ENCODE measurements around the gene CHRNE.

Gene CHRNE

DNA sequence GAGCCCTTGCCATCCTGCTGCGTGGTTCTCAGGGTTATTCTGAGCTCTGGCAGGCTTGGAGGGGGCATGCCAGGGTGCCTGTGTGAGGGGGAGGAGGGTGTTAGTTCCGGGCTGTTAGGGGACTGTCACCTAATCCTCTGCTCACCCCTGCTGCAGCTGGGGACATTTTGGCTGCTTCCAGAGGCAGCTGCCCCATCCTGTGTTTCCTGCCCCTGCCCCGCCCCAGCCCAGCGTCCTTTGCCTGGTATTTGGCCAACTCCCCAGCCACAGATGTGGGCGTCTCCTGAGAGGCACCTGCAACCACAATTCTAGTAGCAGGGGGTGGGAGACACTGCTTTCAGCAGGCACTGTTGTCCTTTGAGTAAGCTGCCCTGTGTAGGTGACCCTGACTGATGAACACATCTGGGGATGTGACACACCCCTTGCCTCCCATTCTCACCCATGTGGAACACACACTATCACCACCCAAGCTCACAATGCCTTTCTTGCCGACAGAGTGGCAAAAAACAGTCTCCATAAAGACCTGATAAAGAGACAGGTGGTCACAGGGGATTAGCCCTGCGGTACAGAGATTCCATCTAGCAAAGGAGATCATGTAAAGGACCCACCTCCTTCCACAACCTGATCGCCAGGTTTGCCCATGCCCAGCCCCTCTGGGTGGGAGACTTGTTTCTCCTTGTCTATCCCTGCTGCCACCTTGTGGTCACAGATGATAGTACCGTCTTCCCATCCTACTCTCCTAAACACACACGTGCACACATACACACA, at the start of gene CHRNE:
Gene CHRNE, minus strand, starts transcription at position 48 of the 768 bp plus-strand sequence. Its CDS starts 35 bp downstream, at position 13.
- peak; percentile 36 for DNase-seq (ENCODE audit: low read depth)

DNA sequence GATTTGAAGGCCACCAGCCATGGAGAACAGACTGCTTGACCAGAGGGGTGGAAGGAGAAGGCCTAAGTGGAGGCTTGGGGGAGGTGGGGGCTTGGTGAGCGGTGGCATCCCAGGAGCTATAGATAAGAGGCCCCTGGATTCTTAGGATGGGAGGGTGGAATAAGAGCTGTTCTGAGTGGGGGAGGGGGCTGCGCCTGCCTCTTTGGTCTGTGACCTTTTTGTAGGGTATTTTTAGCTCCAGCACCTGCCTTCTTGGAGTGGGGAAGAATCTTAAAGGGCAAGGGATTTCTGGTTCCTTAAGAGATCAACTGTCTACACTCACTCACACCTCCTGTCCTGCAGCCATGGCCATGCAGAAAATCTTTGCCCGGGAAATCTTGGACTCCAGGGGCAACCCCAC, 48.6 kb upstream of the CHRNE start:
- no peak for DNase-seq (ENCODE audit: low read depth)

DNA sequence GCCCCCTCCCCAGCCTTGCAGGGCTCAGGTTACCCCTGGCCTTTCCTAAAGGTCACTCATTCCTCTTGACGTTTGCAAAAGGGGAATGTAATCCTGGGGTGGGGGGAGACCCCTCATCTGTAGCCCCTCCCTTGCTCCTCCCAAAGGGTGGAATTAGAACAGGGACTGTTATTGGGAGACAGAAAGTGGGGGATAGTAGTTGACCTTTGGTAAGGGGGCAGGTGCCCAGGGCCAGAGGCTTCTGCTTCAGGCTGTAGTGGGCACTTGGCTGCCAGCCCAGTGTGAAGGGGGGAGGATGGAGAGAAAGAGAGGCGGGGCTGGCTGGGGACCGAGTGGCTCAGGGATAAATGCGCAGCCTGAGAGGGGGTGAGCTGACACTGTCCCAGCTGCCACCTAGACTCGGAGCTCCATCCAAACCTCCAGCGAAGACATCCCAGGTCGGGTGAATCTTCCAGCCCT, 47.9 kb upstream of the CHRNE start, which contains the start of gene ENO3:
Gene ENO3, plus strand, starts transcription at position 374 of the 459 bp plus-strand sequence. CDS start 711 bp downstream, outside the sequence.
- no peak for DNase-seq (ENCODE audit: low read depth)

DNA sequence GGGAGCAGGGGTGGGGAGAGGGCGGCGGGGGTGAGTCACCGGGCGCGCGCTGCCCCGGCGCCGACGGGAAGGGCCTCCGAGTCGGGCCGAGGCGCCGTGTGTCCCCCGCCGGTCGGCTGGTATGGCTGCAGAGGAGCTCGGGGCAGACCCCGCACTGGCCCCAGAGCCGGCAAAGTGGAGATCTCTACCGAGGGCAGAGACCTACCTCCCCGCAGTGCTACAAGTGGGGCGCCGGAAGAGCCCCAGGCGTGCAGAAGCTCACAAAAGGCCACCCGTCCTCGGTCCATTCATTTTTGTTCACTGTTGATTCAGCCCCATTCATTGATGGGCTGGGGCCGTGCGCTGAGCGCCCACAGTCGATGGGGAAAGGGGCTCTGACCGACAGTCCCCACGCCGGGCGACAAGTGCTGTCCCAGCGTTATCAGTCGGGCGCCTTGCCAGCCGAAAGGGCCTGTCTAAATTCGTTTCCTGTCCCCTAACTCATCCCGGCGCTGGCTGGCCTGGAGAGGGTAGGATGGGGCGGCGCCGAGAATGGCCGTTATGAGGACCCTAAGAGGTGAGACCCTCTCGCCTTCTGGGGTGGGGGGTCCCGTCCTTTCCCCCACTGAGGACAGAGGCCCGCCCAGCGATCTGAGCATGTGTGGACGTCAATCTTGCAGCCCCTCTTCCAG, 47.3 kb upstream of the CHRNE start:
- peak; percentile 19 for DNase-seq (ENCODE audit: low read depth)

DNA sequence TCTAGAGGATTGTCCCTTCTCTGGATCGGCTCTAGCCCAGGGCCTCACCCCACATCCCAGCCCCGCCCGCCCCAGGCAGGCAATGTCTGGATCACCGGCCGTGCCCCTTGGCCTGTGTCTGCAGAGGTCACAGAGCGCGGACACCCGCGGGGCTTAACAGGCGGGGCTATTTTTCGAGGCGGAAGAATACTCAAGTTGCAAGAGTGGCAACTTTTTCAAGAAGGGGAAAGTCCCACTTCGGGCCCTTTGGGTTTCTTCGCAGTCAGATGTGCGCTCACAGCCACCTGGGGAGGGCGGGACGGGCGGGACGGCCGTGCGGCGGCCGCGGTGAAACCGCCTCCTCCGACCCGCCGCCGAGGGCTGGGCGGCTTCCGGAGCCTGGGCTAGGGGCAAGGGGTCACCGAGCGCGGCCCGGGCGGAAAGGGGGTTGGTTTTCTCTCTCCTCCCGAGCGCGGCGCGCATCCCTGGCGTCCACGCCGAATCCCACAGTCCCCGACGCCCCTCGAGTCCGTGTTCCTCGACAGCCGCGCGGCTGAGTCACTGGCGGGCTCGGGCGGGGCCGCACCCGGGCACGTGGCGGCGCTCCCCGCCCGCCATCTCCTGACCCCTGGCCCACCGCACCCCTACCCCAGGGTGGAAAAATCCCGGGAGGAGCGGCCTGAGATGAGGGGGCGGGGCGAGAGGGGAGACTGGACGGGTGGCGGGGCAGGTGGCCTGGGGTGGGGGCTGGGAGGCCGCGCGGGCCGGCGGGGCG, 46.6 kb upstream of the CHRNE start:
- peak; percentile 69 for DNase-seq (ENCODE audit: low read depth)

DNA sequence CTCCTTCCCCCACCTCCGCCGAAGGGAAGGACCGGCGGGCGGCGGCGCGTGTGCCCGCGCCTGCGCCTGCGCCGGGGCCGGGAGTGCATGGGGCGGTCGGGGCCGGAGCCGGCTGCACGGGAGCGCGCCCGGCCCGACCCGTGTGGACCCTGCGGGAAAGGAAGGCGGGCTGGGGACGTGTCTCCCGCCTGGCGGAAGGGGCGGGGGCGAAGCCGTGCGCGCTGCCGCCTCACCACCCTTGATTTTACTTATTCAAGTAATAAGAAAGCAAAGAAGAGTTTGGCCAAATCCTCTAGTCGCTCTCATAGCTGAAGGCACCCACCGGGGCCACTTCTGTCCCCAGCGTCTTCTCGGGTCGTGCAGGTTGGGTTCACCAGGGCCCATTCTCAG, 46.0 kb upstream of the CHRNE start:
- DNase-seq (ENCODE audit: low read depth): peak; percentile 59

DNA sequence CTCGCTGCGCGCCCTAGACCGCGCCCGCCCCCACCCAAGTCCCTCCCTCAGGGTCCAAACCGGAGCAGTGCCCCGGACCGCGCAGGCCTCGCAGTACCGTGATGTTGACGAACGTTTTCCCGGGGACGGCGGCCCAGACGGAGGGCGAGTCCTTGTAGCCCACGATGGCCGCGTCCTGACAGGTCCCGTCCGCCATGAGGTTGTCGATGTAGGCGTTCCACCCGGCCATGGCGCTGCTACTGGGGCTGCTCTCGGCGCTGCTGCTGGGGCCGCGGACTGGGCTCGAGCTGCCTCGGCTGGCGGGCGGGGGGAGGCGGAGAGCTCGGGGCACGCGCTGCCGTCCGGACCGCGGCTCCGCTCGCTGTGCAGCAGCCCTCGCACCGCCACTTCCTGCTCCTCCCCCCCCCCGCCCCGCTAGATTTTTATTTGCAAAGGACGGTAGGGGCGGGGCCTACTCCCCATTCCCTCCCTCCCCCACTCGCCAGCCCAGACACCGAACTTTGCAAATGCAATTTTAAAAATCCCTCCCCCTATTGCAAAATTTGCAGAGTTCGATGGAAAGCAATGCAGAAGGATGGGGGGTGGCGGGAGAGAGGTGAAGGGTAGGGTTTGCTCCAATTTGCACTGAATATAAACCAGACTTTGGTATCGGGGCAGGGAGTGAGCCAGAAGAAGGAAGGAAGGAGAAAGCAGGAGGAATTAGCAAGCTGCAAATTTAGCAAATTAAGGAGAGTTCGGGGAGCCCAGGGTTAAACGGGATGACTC, 45.5 kb upstream of the CHRNE start, which contains the start of gene PFN1:
Gene PFN1, minus strand, starts transcription at position 365 of the 765 bp plus-strand sequence. Its CDS starts 136 bp downstream, at position 229.
- DNase-seq (ENCODE audit: low read depth): peak; percentile 85

DNA sequence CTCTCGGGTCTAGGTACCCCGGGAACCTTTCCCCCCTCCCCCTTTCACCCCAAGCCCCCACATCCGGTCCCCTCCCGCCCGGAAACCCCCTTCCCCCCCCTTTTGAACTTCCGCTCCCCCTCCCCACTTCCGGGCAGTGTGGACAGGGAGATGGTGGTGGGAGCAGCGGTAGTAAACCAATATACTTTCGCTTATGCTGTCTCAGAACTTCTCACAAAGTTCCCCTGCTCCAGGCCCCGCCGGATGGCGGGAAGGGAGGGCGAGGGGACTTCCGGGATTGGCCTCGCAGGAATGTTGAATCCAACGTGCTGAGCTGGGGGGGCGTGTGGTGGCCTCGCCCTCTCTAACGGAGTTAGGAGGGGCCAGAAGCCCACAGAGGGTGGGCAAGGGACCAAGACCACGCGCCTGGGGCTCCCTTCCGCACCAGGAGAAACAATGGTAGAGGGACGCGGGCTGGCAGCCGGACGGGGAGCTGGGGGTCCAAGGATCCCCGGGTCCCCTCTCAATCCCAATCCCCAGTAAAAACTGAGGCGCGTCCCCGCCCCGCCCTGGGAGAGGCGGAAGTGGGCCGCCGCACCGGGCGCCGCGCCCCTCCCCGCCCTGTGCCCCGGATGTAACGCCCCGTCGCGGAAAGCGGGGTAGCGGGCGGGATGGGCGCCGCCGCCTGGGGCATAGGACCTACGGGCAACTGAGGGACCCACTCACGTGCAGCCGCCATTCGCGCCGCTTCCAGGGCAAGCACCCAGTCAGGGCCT, 44.7 kb upstream of the CHRNE start:
- peak; percentile 53 for DNase-seq (ENCODE audit: low read depth)

DNA sequence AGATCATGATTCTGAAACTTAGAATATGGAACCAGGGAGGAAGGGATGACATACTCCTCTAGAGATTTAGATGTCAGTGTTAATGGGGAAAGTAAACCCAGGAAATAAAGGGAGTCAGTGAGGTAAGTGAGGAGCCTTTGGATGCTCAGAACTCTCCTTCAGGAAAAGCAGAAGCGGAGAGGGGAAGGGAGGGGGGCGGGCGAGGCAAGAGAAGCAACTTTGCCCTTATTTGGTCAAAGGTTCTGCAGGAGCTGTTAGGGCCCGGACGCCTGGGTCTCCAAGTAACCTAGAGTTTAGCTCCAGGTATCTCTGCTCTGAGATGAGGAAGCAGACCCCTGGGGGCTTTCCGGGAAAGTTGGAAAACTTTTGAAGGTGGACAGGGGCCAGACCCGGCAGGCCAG, 44.1 kb upstream of the CHRNE start:
- DNase-seq (ENCODE audit: low read depth): no peak

DNA sequence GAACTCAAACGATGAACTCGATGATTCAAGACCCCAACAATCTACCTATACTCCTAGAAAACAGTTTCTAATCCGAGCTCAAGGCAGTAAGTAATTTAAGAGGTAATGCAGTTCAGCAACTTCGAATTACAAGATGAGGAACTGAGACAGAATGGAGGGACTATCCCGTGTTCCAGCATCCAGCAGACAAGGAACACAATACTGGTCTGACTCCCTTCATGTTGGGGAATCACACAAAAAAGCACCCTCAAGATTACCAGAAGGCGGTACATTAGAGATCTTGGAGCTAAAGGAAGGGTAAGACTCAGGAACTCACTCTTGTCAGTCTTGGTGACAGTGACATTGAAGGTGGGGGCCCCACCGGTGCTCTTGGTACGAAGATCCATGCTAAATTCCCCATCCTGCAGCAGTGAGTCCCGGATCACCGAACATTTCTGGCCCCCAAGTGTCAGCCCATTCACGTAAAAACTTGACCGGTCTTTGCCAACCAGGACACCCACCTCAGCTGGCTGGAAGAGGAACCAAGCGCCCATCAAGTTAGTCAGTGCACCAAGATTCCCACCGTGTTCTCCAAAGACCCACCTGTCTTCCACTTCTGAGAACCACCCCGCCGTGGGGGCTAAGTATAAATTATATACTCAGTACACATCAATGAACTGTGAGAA, 43.5 kb upstream of the CHRNE start:
- DNase-seq (ENCODE audit: low read depth): no peak

DNA sequence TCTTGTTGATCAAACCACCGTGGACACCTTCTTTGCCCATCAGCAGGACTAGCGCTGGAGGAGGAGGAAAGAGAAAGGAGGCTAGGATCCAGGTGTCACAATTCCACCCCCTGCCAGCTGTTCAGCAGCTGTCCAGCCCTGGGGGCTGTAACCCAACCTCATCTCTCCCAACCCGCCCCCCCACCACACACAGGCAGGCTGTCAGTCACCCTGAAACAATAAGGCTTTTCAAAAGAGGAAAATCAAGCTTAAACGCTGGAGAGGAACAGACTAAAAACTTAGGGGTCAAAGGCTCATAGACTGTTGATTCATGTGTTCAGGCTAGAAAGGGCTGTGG, 43.0 kb upstream of the CHRNE start:
- DNase-seq (ENCODE audit: low read depth): no peak

DNA sequence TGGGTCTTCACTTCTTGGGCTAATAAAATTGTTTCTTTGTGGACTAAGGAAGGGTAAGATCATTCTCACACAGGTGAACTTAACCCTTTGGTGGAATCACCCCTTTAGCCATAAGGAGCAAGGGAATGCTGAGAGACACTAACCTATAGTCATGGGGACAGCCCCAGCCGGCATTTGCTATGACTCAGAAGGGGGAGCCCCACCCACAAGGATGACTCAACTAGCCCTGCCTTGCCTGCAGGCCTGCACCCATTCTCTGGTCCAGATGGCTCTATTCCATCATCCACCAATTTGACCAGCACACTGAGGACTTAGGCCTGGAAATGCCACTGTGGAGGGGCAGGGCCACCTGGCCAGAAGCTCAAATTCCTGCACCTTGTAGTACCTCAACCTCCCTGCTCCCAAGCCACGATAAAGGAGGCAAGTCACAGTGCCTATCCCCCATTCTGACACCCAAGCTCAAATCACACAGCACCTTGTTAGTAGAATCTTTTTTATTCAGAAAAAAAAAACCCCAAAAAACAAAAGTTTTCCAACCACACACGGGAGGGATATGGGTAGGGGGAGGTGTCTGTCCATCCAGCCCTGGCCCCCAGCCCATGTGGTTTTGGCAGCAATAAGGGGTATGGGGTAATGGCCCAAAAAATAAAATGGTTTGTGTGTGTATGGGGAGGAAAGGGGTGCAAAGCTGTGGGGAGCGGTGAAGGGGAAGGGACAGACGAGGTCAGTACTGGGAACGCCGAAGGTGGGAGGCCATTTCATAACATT, 42.5 kb upstream of the CHRNE start:
- DNase-seq (ENCODE audit: low read depth): peak; percentile 74

DNA sequence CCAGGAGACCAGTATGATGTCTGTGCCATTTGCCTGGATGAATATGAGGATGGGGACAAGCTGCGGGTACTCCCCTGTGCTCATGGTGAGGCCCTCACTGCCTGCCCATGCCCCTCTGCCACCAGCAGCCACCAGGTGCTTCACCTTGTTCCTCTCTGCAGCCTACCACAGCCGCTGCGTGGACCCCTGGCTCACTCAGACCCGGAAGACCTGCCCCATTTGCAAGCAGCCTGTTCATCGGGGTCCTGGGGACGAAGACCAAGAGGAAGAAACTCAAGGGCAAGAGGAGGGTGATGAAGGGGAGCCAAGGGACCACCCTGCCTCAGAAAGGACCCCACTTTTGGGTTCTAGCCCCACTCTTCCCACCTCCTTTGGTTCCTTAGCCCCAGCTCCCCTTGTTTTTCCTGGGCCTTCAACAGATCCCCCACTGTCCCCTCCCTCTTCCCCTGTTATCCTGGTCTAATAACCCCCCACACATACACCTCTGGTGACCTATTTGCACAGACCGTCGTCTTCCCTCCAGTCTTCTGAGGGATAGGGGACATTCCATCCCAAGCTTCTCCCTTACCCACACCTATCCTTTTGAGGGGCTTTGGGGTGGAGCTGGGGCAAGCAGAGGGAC, 41.8 kb upstream of the CHRNE start:
- no peak for DNase-seq (ENCODE audit: low read depth)

DNA sequence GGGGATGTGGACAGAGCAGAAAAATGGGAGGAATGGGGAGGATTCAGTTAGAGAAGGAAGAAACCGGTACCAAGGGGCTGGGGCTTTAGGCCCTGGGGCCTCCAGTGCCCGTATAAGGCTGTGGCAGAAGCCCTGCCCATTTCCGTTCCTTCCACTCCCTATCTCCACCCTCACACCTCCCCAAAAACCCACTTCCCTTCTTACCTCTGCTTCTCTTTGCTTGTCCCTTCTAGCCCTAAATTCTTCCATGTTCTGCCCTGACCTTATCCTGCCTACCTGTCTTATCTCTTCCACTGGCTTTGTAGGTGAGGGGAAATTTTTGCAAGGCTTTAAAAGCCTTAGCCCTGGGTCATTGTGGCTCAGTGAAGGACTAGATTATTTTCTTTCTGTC, 41.3 kb upstream of the CHRNE start:
- no peak for DNase-seq (ENCODE audit: low read depth)

DNA sequence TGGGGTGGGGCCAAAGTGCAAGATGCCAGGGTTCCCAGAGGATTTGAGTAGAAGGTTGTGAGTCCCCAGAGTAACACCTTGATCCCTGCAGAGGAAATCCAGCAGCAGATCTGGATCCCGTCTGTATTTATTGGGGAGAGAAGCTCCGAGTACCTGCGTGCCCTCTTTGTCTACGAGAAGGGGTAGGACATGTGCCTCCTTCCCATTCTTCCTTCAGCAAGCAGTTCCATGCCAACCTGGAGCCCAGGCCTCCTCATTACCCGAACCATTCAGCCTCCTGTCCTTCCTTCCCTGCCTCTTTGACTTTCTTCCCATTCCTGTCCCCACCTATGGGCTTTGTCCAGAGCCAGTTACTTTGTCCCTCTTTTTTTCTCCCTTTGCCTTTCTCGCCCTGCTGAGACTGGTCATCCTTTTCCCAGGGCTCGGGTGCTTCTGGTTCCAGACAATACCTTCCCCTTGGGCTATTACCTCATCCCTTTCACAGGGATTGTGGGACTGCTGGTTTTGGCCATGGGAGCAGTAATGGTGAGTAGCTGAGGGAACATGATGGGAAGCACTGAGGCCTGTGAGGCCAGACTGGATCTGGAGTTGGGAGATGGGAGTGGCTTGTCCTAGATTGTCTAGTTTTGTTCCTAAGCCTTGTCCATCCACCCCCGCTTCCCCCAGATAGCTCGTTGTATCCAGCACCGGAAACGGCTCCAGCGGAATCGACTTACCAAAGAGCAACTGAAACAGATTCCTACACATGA, 40.0 kb upstream of the CHRNE start:
- DNase-seq (ENCODE audit: low read depth): no peak

DNA sequence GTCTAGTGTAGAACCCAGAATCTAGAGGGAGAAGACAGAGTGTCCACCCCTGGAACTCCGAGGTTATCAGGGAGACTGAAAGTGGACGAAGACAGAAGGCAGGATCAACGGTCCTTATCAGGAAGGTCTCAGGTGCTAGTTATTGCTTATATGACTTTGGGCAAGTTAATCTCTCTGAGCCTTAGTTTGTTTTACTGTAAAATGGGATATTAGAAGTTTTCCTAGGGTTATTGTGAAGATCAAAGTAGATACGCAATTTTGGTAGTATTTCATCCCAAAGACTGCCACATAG, 38.4 kb upstream of the CHRNE start:
- DNase-seq (ENCODE audit: low read depth): no peak

DNA sequence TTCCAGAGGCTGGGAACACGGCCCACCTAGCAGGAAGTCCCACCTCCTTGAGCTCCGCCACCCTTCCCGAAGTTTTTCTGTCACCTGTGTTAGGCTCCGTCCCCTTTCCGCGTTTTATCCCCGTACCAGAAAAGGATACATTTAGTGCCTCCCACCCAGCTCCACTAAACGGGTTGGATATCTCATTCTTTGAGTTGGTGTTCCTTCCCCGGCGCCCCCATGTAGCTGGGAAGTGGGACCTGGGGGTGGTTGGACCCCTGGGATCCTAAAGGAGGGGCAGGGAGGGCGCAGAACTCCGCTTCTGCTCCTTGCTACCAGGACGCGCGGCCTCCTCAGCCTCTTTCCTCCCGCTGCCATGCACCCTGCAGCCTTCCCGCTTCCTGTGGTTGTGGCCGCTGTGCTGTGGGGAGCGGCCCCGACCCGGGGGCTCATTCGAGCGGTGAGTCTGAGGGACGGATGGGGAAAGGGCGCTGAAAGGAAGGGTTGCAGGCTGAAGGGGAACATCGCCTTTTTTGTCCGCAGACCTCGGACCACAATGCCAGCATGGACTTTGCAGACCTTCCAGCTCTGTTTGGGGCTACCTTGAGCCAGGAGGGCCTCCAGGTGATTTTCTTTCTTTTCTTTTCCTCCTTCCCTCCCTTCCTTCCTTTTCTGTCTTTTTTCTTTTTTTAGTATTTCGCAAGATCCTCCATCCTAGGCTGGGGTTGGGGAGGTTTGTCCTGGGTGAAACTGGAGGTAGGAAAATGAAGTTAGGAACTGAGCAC, 37.8 kb upstream of the CHRNE start:
- no peak for DNase-seq (ENCODE audit: low read depth)
